PC-3 (cell line): ENCODE data around the gene DDX19B. TPM values are rescaled to one million over a fixed set of nuclear protein-coding genes. Genes with fewer than 3 reads are reported as not detected.
"Not testable (repeated sequence)": the region's sequence is repeated elsewhere in the genome, so short reads cannot be mapped to it uniquely, and the experiment has no call there.

Source experiments
- ATAC-seq: fragments of 200-7000 bp; cut with Tn5 transposase; 2 replicates; pipeline ENCODE4 v1.9.1; 2020; ENCODE audit warnings: mild to moderate bottlenecking, moderate library complexity
- BruUV-seq: library from RNA; stranded (reverse); fragments of 400-500 nt; replicated peaks from 2 replicates; lab custom pipeline; 2021; lab: Mats Ljungman, UMichigan
- CTCF ChIA-PET: fragments of 300-600 bp; sonication (Branson Sonifier 250); formaldehyde crosslinking; loops from one replicate; lab custom pipeline; 2022; ENCODE audit warnings: antibody characterized with exemption; lab: Charles Lee
- POLR2A ChIA-PET: fragments of 300-600 bp; sonication (Branson Sonifier 250); formaldehyde crosslinking; loops from one replicate; lab custom pipeline; 2022; ENCODE audit warnings: antibody characterized with exemption; ENCODE audit not compliant: unreplicated experiment; lab: Charles Lee
- DNase-seq: peaks from one replicate; pipeline ENCODE4 v3.0.0-alpha.2; 2015
- H2AFZ ChIP-seq: fragments of 300-600 bp; sonication (generic); 2 replicates; pipeline ENCODE4 v1.6.0; 2016; ENCODE audit warnings: antibody characterized with exemption, low read length
- H3F3A ChIP-seq: fragments of 300-600 bp; sonication (generic); one replicate; pipeline ENCODE4 v1.6.0; 2017; ENCODE audit warnings: antibody characterized with exemption, low read length, control low read depth, mild to moderate bottlenecking; ENCODE audit not compliant: unreplicated experiment
- H3K27ac ChIP-seq: fragments of 300-600 bp; sonication (generic); 2 replicates; pipeline ENCODE4 v1.5.1; 2016; ENCODE audit warnings: mild to moderate bottlenecking, low read length
- H3K27me3 ChIP-seq: fragments of 300-600 bp; sonication (generic); 2 replicates; pipeline ENCODE4 v1.6.1; 2016; ENCODE audit warnings: low read length, mixed read lengths
- H3K36me3 ChIP-seq: fragments of 300-600 bp; sonication (generic); 2 replicates; pipeline ENCODE4 v1.6.1; 2016; ENCODE audit warnings: low read depth, mixed run types, low read length, mixed read lengths
- H3K4me1 ChIP-seq: fragments of 300-600 bp; sonication (generic); 2 replicates; pipeline ENCODE4 v1.5.1; 2016; ENCODE audit warnings: low read length; ENCODE audit not compliant: insufficient read depth
- H3K4me2 ChIP-seq: fragments of 300-600 bp; sonication (generic); 2 replicates; pipeline ENCODE4 v1.6.0; 2016; ENCODE audit warnings: low read length
- H3K4me3 ChIP-seq: fragments of 300-600 bp; sonication (generic); 2 replicates; pipeline ENCODE4 v1.5.1; 2016; ENCODE audit warnings: mild to moderate bottlenecking, low read length, mixed read lengths
- H3K79me2 ChIP-seq: fragments of 300-600 bp; sonication (generic); 2 replicates; pipeline ENCODE4 v1.6.1; 2017; ENCODE audit warnings: low read length, mixed read lengths
- H3K9ac ChIP-seq: fragments of 300-600 bp; sonication (generic); 2 replicates; pipeline ENCODE4 v1.6.0; 2016; ENCODE audit warnings: mild to moderate bottlenecking, low read length
- H3K9me2 ChIP-seq: fragments of 300-600 bp; sonication (generic); replicated peaks from 2 replicates; pipeline ENCODE4 v1.6.1; 2016; ENCODE audit warnings: mixed run types, low read length, mixed read lengths
- H3K9me3 ChIP-seq: fragments of 300-600 bp; sonication (generic); 2 replicates; pipeline ENCODE4 v1.6.1; 2016; ENCODE audit warnings: low read length, mixed read lengths
- H4K20me1 ChIP-seq: fragments of 300-600 bp; sonication (generic); 2 replicates; pipeline ENCODE4 v1.6.1; 2016; ENCODE audit warnings: low read length, mixed read lengths
- EZH2 ChIP-seq: fragments of 300-600 bp; sonication (generic); IDR thresholded peaks from one replicate; pipeline ENCODE4 v1.6.1; 2017; ENCODE audit warnings: antibody characterized with exemption, mild to moderate bottlenecking, low read length; ENCODE audit not compliant: unreplicated experiment
- EZH2phosphoT487 ChIP-seq: fragments of 300-600 bp; sonication (generic); IDR thresholded peaks from 2 replicates; pipeline ENCODE4 v1.6.1; 2018; ENCODE audit warnings: mild to moderate bottlenecking, antibody characterized with exemption, low read length, borderline replicate concordance
- intact Hi-C: fragments of 100-400 bp; cut with micrococcal nuclease; formaldehyde crosslinking; loops from 2 replicates; pipeline ENCODE4 v1.9.0; 2023
- total RNA-seq: library from RNA; depleted of rRNA; stranded (reverse); fragments of >200 nt; gene quantifications from 2 replicates; pipeline ENCODE4 v1.2.3, GENCODE V29; 2014
- TF ChIP-seq, protein P1 (sequence below): fragments of 300-600 bp; sonication (generic); conservative IDR thresholded peaks from 2 replicates; pipeline ENCODE4 v1.5.1; 2017; ENCODE audit warnings: antibody characterized with exemption, low read depth, mild to moderate bottlenecking, low read length

Gene DDX19B
- total RNA-seq, 1 experiment from 2014 or later = 21.5 TPM

DNA sequence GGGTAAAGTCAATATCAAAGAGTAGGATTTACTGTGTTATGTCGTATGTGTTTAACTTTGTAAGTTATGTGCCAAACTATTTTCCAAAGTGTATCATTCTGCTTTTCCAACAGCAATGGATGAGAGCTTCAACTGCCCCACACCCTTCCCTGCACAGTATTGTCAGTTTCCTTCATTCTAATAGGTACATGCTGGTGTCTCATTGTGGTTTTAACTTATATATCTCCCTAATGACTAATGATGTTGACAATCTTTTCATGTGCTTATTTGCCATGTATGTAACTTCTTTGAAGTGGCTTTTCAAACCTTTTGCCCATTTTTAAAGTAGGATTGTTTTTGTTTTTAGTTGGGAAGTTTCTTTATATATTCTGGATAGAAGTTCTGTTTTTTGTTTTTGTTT lies 3.8 kb downstream of the DDX19B start:
- Histone ChIP-seq H3K9me2 (no peaks in the 10 kb centered on the region), H3K9ac (no peak overlapping the region), H3F3A (no peaks in the 10 kb centered on the region), H3K4me1 (peaks cover 29% of the 10 kb centered on the region), H3K79me2 (peaks cover 51% of the 10 kb centered on the region), H3K36me3 (peaks cover 8% of the 10 kb centered on the region), H3K4me2 (peak overlapping the region; percentile 11; the same call in 1 of the 2 replicates), H3K27me3 (no peaks in the 10 kb centered on the region), H3K9me3 (0 out of 2 replicates have a peak, but pooled peaks cover 6% of the 10 kb centered on the region), H2AFZ (no peak overlapping the region), H3K4me3 (no peak overlapping the region), H4K20me1 (no peaks in the 10 kb centered on the region), H3K27ac (no peak overlapping the region)
- intact Hi-C loops = no loop called here
- TF ChIP-seq EZH2 (no peak), EZH2phosphoT487 (no peak)
- TF ChIP-seq, protein P1, sequence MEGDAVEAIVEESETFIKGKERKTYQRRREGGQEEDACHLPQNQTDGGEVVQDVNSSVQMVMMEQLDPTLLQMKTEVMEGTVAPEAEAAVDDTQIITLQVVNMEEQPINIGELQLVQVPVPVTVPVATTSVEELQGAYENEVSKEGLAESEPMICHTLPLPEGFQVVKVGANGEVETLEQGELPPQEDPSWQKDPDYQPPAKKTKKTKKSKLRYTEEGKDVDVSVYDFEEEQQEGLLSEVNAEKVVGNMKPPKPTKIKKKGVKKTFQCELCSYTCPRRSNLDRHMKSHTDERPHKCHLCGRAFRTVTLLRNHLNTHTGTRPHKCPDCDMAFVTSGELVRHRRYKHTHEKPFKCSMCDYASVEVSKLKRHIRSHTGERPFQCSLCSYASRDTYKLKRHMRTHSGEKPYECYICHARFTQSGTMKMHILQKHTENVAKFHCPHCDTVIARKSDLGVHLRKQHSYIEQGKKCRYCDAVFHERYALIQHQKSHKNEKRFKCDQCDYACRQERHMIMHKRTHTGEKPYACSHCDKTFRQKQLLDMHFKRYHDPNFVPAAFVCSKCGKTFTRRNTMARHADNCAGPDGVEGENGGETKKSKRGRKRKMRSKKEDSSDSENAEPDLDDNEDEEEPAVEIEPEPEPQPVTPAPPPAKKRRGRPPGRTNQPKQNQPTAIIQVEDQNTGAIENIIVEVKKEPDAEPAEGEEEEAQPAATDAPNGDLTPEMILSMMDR = no peak
- no TSS peak for BruUV-seq
- ATAC-seq (peak; percentile 59), DNase-seq (peak; percentile 48)
- CTCF ChIA-PET = no interaction called here
- POLR2A ChIA-PET = interaction anchor here (0.6 kb wide), 1 partner anchor 44 kb away, joined by 4 read pairs; the partner anchor contains the start of gene DDX19A

DNA sequence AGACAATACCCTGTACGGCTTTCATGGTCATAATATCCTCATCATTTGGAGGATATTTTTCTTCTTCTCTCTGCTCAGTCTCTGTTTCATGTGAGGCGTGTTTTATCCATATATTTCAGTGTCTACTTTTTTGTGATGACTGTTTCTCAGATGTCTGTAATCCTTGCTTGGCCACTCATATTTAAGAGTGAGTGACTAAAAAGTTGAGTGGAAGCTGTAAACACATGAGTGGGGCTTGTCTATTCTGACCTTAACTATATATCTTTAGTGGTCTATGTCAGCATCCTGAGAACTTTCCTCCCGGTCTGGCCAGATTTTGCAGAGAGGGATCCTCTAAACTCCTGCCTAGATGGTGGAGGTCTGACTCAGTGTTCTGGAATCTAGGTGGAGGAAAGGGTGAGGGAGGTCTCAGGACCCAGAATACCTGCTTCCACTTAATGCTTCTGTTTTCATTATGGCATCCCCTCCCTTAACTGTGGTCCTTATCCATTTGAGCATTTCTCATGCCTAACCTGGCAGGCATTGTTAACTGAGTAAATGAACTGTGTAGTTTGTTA lies 6.0 kb downstream of the DDX19B start:
- H2AFZ ChIP-seq = no peak overlapping the region
- no peaks in the 10 kb centered on the region for H3K27me3 ChIP-seq
- BruUV-seq = no TSS peak
- CTCF ChIA-PET = no interaction called here
- H3K9ac ChIP-seq = no peak overlapping the region
- H3K36me3 ChIP-seq = peaks cover 8% of the 10 kb centered on the region
- TF ChIP-seq EZH2phosphoT487 = no peak
- no peak for TF ChIP-seq EZH2
- TF ChIP-seq, protein P1 = no peak
- H3K9me3 ChIP-seq = 0 out of 2 replicates have a peak, but pooled peaks cover 6% of the 10 kb centered on the region
- no peak overlapping the region for H3K4me3 ChIP-seq
- H3K9me2 ChIP-seq = no peaks in the 10 kb centered on the region
- H4K20me1 ChIP-seq = no peaks in the 10 kb centered on the region
- POLR2A ChIA-PET = no interaction called here
- H3F3A ChIP-seq = no peaks in the 10 kb centered on the region
- ATAC-seq (peak; percentile 82), DNase-seq (peak; percentile 63)
- H3K4me2 ChIP-seq = peak overlapping the region; percentile 71
- intact Hi-C loops = no loop called here
- no peak overlapping the region for H3K27ac ChIP-seq
- peaks cover 20% of the 10 kb centered on the region for H3K4me1 ChIP-seq
- peaks cover 38% of the 10 kb centered on the region for H3K79me2 ChIP-seq

DNA sequence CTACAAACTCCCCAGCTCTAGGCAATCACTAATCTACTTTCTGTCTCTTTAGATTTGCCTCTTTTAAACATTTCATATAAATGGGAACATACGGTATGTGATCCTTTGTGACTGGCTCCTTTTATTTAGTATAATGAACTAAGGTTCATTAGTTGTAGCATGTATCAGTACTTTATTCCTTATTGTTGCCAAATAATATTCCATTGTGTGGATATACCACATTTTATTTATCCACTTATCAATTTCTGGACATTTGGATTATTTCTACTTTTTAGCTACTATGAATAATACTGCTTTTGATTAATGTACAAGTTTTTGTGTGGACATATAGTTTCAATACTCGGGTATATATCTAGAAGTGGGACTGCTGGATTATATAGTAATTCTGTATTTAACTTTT lies 7.9 kb downstream of the DDX19B start:
- BruUV-seq = no TSS peak
- no peak for ATAC-seq

DNA sequence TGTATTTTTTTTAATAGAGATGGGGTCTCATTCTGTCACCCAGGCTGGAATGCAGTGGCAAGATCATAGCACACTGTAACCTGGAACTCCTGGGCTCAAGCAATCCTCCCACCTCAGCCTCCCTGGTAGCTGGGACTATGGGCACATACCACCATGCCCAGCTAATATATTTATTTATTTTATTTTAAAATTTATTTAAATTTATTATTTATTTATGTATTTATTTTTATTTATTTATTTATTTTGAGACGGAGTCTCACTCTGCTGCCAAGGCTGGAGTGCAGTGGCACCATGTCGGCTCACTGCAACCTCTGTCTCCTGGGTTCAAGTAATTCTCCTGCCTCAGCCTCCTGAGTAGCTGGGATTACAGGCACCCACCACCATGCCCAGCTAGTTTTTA lies 8.7 kb downstream of the DDX19B start:
- DNase-seq, H3K27me3 ChIP-seq, H3K9me2 ChIP-seq, H4K20me1 ChIP-seq, H2AFZ ChIP-seq, H3F3A ChIP-seq, ATAC-seq, H3K27ac ChIP-seq, POLR2A ChIA-PET, H3K4me3 ChIP-seq, H3K36me3 ChIP-seq, H3K9me3 ChIP-seq, H3K9ac ChIP-seq, H3K4me2 ChIP-seq, CTCF ChIA-PET, BruUV-seq, intact Hi-C loops: not testable (repeated sequence)
- peaks cover 21% of the 10 kb centered on the region; the same call in 1 of the 2 replicates for H3K79me2 ChIP-seq
- H3K4me1 ChIP-seq = peaks cover 14% of the 10 kb centered on the region

More for the DNA sequence above, 7.9 kb downstream of the DDX19B start:
- no peaks in the 10 kb centered on the region for H3K9me3 ChIP-seq
- no peak for DNase-seq
- no peaks in the 10 kb centered on the region for H3K27me3 ChIP-seq
- no peak overlapping the region for H2AFZ ChIP-seq
- no peaks in the 10 kb centered on the region for H3F3A ChIP-seq
- no peaks in the 10 kb centered on the region for H3K36me3 ChIP-seq
- no peaks in the 10 kb centered on the region for H3K9me2 ChIP-seq
- H4K20me1 ChIP-seq = no peaks in the 10 kb centered on the region
- H3K4me1 ChIP-seq = peaks cover 20% of the 10 kb centered on the region
- CTCF ChIA-PET = no interaction called here
- intact Hi-C loops = no loop called here
- H3K4me3 ChIP-seq = no peak overlapping the region
- H3K79me2 ChIP-seq = peaks cover 21% of the 10 kb centered on the region; the same call in 1 of the 2 replicates
- no peak overlapping the region for H3K27ac ChIP-seq
- H3K9ac ChIP-seq = no peak overlapping the region
- POLR2A ChIA-PET = no interaction called here
- H3K4me2 ChIP-seq = no peak overlapping the region
- TF ChIP-seq EZH2phosphoT487 (no peak), EZH2 (no peak)
- TF ChIP-seq, protein P1 = no peak
